Activated naive CD8-positive, alpha-beta T cell treated with anti-CD3 and anti-CD28 coated beads, Interleukin-2, amount 10 ng/mL, durations not matched to agents 7 days and 5 days (primary cell): ENCODE results near the gene HSD17B1. TPM values are rescaled to one million over a fixed set of nuclear protein-coding genes. Genes with fewer than 3 reads are reported as not detected.
"Not testable (repeated sequence)": the region's sequence is repeated elsewhere in the genome, so short reads cannot be mapped to it uniquely, and the experiment has no call there.

Experiments
- ATAC-seq: fragments of 150-1000 bp; cut with Tn5 transposase; one replicate; pipeline ENCODE4 v1.10.0; 2021; ENCODE audit warnings: low read depth, moderate library complexity
- POLR2A ChIA-PET: fragments of 350-600 bp; sonication (Branson Sonifier 250); formaldehyde crosslinking; loops from one replicate; lab custom pipeline; 2021; ENCODE audit warnings: antibody characterized with exemption; lab: Charles Lee
- DNase-seq: peaks from one replicate; pipeline ENCODE4 v3.0.0; 2021
- H3K27ac Mint-ChIP-seq: one replicate; pipeline ENCODE4 v1.8.0; 2022; ENCODE audit warnings: mild to moderate bottlenecking, mixed read lengths
- H3K27me3 Mint-ChIP-seq: one replicate; pipeline ENCODE4 v1.8.0; 2022; ENCODE audit warnings: mild to moderate bottlenecking, moderate library complexity, mixed read lengths
- H3K36me3 Mint-ChIP-seq: one replicate; pipeline ENCODE4 v1.8.0; 2021; ENCODE audit warnings: mild to moderate bottlenecking, mixed read lengths
- H3K4me1 Mint-ChIP-seq: one replicate; pipeline ENCODE4 v1.8.0; 2021; ENCODE audit warnings: mixed read lengths
- H3K4me3 Mint-ChIP-seq: one replicate; pipeline ENCODE4 v1.8.0; 2022; ENCODE audit warnings: mild to moderate bottlenecking, moderate library complexity, mixed read lengths
- H3K9me3 Mint-ChIP-seq: one replicate; pipeline ENCODE4 v1.8.0; 2021; ENCODE audit warnings: mixed read lengths
- total RNA-seq, 2 experiments: library from RNA; stranded (reverse); gene quantifications; one replicate each; pipeline ENCODE4 v1.2.3, GENCODE V29; 2021

HSD17B1 gene
- total RNA-seq, 2 experiments from 2014 or later = 1.2 TPM

GRCh38 chr17:42531455-42532354, 21.0 kb upstream of the HSD17B1 start:
- Mint-ChIP-seq H3K4me1 (peaks cover 42% of the 10 kb centered on the region), H3K27ac (peak overlapping the region; percentile 75), H3K4me3 (peak overlapping the region; percentile 79), H3K9me3 (no peaks in the 10 kb centered on the region), H3K36me3 (peaks cover 2% of the 10 kb centered on the region), H3K27me3 (peaks cover 2% of the 10 kb centered on the region)
- POLR2A ChIA-PET = interaction anchor here (0.7 to 2.1 kb wide), 2 partner anchors 9 to 335 kb away, joined by 6 to 7 read pairs; no protein-coding TSS in a partner anchor
- peak; percentile 12 for ATAC-seq
- DNase-seq = peak; percentile 72

DNA sequence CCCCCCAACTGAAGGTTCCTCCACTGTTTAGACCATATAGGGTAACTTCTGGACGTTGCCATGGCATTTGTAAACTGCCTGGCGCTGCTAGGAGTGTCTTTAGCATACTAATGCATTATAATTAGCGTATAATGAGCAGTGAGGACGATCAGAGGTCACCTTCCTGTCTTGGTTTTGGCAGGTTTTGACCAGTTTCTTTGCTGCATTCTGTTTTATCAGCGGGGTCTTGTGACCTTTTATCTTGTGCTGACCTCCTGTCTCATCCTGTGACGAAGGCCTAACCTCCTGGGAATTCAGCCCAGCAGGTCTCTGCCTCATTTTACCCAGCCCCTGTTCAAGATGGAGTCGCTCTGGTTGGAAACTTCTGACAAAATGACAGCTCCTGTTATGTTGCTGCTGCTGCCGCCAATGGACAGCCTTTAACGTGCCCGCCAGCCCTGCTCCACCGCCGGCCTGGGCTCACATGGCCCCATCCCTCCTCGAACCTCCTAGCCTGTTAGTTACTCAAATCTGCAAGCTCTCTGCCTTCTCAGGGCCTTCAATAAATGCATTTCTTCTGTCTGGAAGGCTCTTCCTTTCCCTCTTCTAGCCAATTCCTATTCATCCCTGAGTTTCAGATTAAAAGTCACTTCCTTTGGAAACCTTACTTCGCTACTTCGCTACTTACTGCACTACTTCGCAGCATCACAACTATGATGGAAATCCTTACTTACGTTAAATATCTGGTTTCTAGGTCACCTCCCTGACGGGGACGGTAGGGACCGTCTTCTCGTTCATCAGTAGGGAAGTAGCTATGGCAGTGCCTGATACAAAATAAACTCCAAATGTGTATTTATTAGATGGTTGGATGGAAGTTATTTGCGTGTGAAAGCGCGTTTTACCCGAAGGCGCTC, 17.3 kb upstream of the HSD17B1 start:
- POLR2A ChIA-PET = interaction anchor here (0.8 to 2.8 kb wide), 14 partner anchors 8 to 825 kb away, joined by 3 to 17 read pairs (median 4); partner anchors contain the start of genes DHX58, MLX, PSMC3IP and STAT5A
- Mint-ChIP-seq H3K4me3 (peak overlapping the region; percentile 87), H3K27me3 (peaks cover 2% of the 10 kb centered on the region), H3K9me3 (no peaks in the 10 kb centered on the region), H3K4me1 (peaks cover 38% of the 10 kb centered on the region), H3K27ac (peak overlapping the region; percentile 79), H3K36me3 (peaks cover 11% of the 10 kb centered on the region)
- DNase-seq (no peak), ATAC-seq (no peak)

DNA sequence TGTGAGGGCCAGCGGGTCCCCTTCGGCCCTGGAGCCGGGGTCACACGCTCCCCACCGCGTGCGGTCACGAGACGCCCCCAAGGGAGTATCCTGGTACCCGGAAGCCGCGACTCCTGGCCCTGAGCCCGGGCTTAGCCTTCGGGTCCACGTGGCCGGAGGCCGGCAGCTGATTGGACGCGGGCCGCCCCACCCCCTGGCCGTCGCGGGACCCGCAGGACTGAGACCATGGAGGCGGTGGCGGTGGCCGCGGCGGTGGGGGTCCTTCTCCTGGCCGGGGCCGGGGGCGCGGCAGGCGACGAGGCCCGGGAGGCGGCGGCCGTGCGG, 16.7 kb upstream of the HSD17B1 start, which contains the start of gene NAGLU:
NAGLU (plus strand) TSS at position 194 of the 324 bp plus-strand sequence; CDS start at position 226, 32 bp downstream.
- Mint-ChIP-seq H3K36me3 (peaks cover 11% of the 10 kb centered on the region), H3K9me3 (no peaks in the 10 kb centered on the region), H3K4me1 (peaks cover 37% of the 10 kb centered on the region), H3K27ac (peak within 1 kb of the TSS; percentile 79), H3K27me3 (peaks cover 2% of the 10 kb centered on the region), H3K4me3 (peak within 1 kb of the TSS; percentile 88)
- ATAC-seq = peak; percentile 87
- peak; percentile 91 for DNase-seq
- POLR2A ChIA-PET = interaction anchor here (0.8 to 2.8 kb wide), 15 partner anchors 9 to 825 kb away, joined by 3 to 17 read pairs (median 4); partner anchors contain the start of genes DHX58, MLX, PSMC3IP and STAT5A

- ATAC-seq (peak; percentile 68), DNase-seq (peak; percentile 84)
- Mint-ChIP-seq H3K4me1 (peaks cover 37% of the 10 kb centered on the region), H3K27me3 (peaks cover 2% of the 10 kb centered on the region), H3K27ac (peak overlapping the region; percentile 73), H3K4me3 (peak overlapping the region; percentile 88), H3K36me3 (peaks cover 11% of the 10 kb centered on the region), H3K9me3 (no peaks in the 10 kb centered on the region)
- POLR2A ChIA-PET = interaction anchor here (0.5 to 2.8 kb wide), 15 partner anchors 9 to 824 kb away, joined by 3 to 17 read pairs (median 5); partner anchors contain the start of genes MLX, PSMC3IP and STAT5A
Observed at GRCh38 chr17:42536372-42537155, 16.2 kb upstream of the HSD17B1 start.

DNA sequence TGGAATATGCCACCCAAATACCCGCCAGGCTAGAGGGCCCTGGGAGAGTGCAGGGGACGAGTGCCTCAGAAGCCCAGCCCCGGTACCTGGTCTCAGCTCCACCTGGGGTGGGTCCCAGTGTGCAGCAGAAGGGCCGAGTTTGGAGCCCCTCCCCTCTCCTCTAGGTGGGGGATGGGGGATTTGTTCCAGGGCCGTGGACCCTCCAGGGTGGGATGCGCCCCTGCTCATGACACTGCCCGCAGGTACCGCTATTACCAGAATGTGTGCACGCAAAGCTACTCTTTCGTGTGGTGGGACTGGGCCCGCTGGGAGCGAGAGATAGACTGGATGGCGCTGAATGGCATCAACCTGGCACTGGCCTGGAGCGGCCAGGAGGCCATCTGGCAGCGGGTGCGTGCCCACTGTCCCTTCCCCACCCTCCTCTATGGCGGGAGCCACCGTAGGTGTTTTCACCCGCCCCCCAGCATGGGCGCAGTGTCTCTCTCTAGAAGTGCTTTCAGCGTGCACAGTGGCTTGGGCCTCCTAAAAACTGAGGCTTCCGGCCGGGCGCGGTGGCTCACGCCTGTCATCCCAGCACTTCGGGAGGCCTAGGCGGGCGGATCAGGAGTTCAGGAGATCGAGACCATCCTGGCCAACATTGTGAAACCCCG, 15.4 kb upstream of the HSD17B1 start:
- POLR2A ChIA-PET = interaction anchor here (0.7 to 2.8 kb wide), 7 partner anchors 12 to 289 kb away, joined by 3 to 17 read pairs (median 6); partner anchors contain the start of genes MLX, PSMC3IP and STAT5A
- DNase-seq (no peak), ATAC-seq (no peak)
- H3K27me3 Mint-ChIP-seq = peaks cover 2% of the 10 kb centered on the region
- peak overlapping the region; percentile 73 for H3K27ac Mint-ChIP-seq
- H3K36me3 Mint-ChIP-seq = peaks cover 11% of the 10 kb centered on the region
- H3K4me1 Mint-ChIP-seq = peaks cover 38% of the 10 kb centered on the region
- peak overlapping the region; percentile 88 for H3K4me3 Mint-ChIP-seq
- H3K9me3 Mint-ChIP-seq = no peaks in the 10 kb centered on the region

GRCh38 chr17:42537826-42538451, 14.8 kb upstream of the HSD17B1 start:
- no peak for ATAC-seq
- no peaks in the 10 kb centered on the region for H3K9me3 Mint-ChIP-seq
- DNase-seq = no peak
- H3K27ac Mint-ChIP-seq = peak overlapping the region; percentile 61
- H3K4me1 Mint-ChIP-seq = peaks cover 38% of the 10 kb centered on the region
- peaks cover 11% of the 10 kb centered on the region for H3K36me3 Mint-ChIP-seq
- peak overlapping the region; percentile 88 for H3K4me3 Mint-ChIP-seq
- H3K27me3 Mint-ChIP-seq = peaks cover 2% of the 10 kb centered on the region
- POLR2A ChIA-PET = interaction anchor here (0.7 to 2.8 kb wide), 3 partner anchors 16 to 290 kb away, joined by 3 to 17 read pairs (median 9); partner anchors contain the start of gene MLX

GRCh38 chr17:42538482-42538881, 14.2 kb upstream of the HSD17B1 start:
- Mint-ChIP-seq H3K27ac (no peak overlapping the region), H3K9me3 (no peaks in the 10 kb centered on the region), H3K4me1 (peaks cover 38% of the 10 kb centered on the region), H3K4me3 (no peak overlapping the region), H3K27me3 (peaks cover 2% of the 10 kb centered on the region), H3K36me3 (peaks cover 12% of the 10 kb centered on the region)
- POLR2A ChIA-PET = interaction anchor here (1.4 kb wide), 1 partner anchor 29 kb away, joined by 4 read pairs; no protein-coding TSS in a partner anchor
- ATAC-seq = no peak
- no peak for DNase-seq

- H3K4me3 Mint-ChIP-seq = peak overlapping the region; percentile 78
- DNase-seq, H3K27me3 Mint-ChIP-seq, ATAC-seq, H3K9me3 Mint-ChIP-seq: not testable (repeated sequence)
- H3K4me1 Mint-ChIP-seq = peaks cover 34% of the 10 kb centered on the region
- POLR2A ChIA-PET = interaction anchor here (0.7 to 2.1 kb wide), 8 partner anchors 9 to 827 kb away, joined by 3 to 19 read pairs (median 4); partner anchors contain the start of genes HSD17B1 and MLX
- H3K36me3 Mint-ChIP-seq = peaks cover 17% of the 10 kb centered on the region
- peak overlapping the region; percentile 88 for H3K27ac Mint-ChIP-seq
Observed at GRCh38 chr17:42540558-42540957, 12.2 kb upstream of the HSD17B1 start.

GRCh38 chr17:42541041-42541833, 11.5 kb upstream of the HSD17B1 start:
- H3K27me3 Mint-ChIP-seq = no peaks in the 10 kb centered on the region
- ATAC-seq = peak; percentile 37

DNA sequence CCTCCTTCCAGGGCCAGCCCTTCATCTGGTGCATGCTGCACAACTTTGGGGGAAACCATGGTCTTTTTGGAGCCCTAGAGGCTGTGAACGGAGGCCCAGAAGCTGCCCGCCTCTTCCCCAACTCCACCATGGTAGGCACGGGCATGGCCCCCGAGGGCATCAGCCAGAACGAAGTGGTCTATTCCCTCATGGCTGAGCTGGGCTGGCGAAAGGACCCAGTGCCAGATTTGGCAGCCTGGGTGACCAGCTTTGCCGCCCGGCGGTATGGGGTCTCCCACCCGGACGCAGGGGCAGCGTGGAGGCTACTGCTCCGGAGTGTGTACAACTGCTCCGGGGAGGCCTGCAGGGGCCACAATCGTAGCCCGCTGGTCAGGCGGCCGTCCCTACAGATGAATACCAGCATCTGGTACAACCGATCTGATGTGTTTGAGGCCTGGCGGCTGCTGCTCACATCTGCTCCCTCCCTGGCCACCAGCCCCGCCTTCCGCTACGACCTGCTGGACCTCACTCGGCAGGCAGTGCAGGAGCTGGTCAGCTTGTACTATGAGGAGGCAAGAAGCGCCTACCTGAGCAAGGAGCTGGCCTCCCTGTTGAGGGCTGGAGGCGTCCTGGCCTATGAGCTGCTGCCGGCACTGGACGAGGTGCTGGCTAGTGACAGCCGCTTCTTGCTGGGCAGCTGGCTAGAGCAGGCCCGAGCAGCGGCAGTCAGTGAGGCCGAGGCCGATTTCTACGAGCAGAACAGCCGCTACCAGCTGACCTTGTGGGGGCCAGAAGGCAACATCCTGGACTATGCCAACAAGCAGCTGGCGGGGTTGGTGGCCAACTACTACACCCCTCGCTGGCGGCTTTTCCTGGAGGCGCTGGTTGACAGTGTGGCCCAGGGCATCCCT, 9.3 kb upstream of the HSD17B1 start:
- DNase-seq (no peak), ATAC-seq (no peak)
- no peaks in the 10 kb centered on the region for H3K9me3 Mint-ChIP-seq
- no peak overlapping the region for H3K27ac Mint-ChIP-seq
- no peaks in the 10 kb centered on the region for H3K27me3 Mint-ChIP-seq
- H3K4me1 Mint-ChIP-seq = peaks cover 26% of the 10 kb centered on the region
- H3K4me3 Mint-ChIP-seq = no peak overlapping the region
- peaks cover 13% of the 10 kb centered on the region for H3K36me3 Mint-ChIP-seq
- POLR2A ChIA-PET = interaction anchor here (0.9 to 1.4 kb wide), 3 partner anchors 13 to 281 kb away, joined by 3 read pairs; partner anchors contain the start of genes BECN1 and MLX

More at GRCh38 chr17:42541041-42541833, 11.5 kb upstream of the HSD17B1 start:
- POLR2A ChIA-PET = interaction anchor here (0.7 to 2.1 kb wide), 9 partner anchors 9 to 826 kb away, joined by 3 to 19 read pairs (median 5); partner anchors contain the start of genes HSD17B1 and MLX
- H3K4me1 Mint-ChIP-seq = peaks cover 32% of the 10 kb centered on the region
- no peaks in the 10 kb centered on the region for H3K9me3 Mint-ChIP-seq
- H3K4me3 Mint-ChIP-seq = peak overlapping the region; percentile 78
- peak overlapping the region; percentile 88 for H3K27ac Mint-ChIP-seq
- DNase-seq = peak; percentile 64
- H3K36me3 Mint-ChIP-seq = peaks cover 16% of the 10 kb centered on the region
